Measurements from ENCODE around the gene NPPB.

NPPB gene

DNA sequence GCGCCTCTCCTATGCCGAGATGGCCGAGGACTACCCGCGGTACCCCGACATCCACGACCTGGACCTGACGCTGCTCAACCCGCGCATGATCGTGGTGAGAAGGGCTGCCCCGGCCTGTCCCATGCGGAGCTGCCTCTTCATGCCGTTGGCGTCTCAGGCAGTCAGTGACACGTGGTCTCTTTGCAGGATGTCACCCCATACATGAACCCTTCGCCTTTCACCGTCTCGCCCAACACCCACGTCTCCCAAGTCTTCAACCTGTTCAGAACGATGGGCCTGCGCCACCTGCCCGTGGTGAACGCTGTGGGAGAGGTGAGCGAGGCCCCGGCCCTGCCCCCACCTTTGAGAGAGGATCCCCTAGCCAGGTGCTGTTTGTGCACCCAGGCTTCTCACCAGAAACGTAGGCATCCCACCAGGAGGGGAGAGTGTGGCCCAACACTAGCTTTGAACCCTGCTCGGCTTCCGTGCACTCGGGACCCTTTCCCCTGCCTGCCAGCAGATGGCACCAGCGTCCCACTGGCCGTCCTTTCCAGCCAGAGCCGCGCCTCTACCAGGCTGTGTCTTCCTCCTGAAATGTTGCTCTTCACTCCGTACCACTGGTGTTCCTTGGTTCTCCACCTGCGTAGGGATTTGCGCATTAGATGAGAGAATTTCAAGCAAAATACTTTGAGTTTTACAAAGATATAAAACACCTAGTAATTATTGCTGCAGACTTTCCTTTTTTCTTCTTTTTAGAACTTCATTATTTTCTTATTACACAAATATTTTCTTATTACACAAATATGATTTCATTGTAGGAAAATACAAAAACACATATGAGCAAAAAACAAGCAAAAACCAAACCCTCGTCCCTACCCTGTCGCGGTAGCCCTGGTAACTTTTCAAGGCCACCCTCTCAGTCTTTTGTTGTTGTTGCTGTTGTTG lies 20.1 kb downstream of the NPPB start:
- Histone ChIP-seq H3K18ac (ENCODE audit: low read length) (no peak overlapping the region), H3K4me2 (ENCODE audit: insufficient read depth, low read length, poor library complexity, severe bottlenecking) (no peak overlapping the region), H3K79me1 (ENCODE audit: low read depth, low read length) (peaks cover 4% of the 10 kb centered on the region), H3K23ac (ENCODE audit: low read depth, low read length, poor library complexity) (peak overlapping the region; percentile 83), H3K27me3 (ENCODE audit: control insufficient read depth in 3 of 3, insufficient read depth in 3 of 3, low read depth in 1 of 3, low read length in 3 of 3) (peaks cover 0 to 1% (median 0%) of the 10 kb centered on the region in 3 experiments), H3K4me1 (ENCODE audit: control insufficient read depth in 2 of 2, insufficient read depth in 1 of 2, low read depth in 1 of 2, low read length in 2 of 2) (no peaks in the 10 kb centered on the region), H3K4me3 (ENCODE audit: low read length in 2 of 2) (no peak overlapping the region), H2BK120ac (ENCODE audit: low read depth, low read length) (no peak overlapping the region), H3K9me3 (replicated peaks in 1 of 2; ENCODE audit: control insufficient read depth in 2 of 2, insufficient read depth in 1 of 2, low read depth in 1 of 2, low read length in 2 of 2) (peaks cover 0 to 2% of the 10 kb centered on the region in 2 donors), H2BK15ac (ENCODE audit: low read length) (peak overlapping the region; percentile 21), H3K9ac (ENCODE audit: low read depth, low read length, poor library complexity) (peak overlapping the region; percentile 50), H4K8ac (ENCODE audit: low read depth, low read length) (no peak overlapping the region), H3K36me3 (replicated peaks in 1 of 2; ENCODE audit: control insufficient read depth in 2 of 2, insufficient read depth in 2 of 2, low read length in 2 of 2) (peaks cover 85 to 97% of the 10 kb centered on the region in 2 donors), H3K4ac (ENCODE audit: low read length) (no peak overlapping the region), H3K14ac (ENCODE audit: low read length) (no peak overlapping the region), H2BK5ac (ENCODE audit: low read length) (no peak overlapping the region), H4K91ac (ENCODE audit: low read depth, low read length, poor library complexity) (no peak overlapping the region), H2BK12ac (ENCODE audit: low read length) (no peak overlapping the region), H2AK5ac (ENCODE audit: low read depth, low read length) (no peak overlapping the region), H3K27ac (replicated peaks; ENCODE audit: low read length) (no peak overlapping the region), H2AFZ (ENCODE audit: low read length) (no peak overlapping the region)
- DNase-seq (ENCODE audit: low spot score) = peak; percentile 37
- no CpG with 5 or more reads among the region's 40 CpGs for WGBS, 2 donors (ENCODE audit: extremely low coverage in 2 of 2, insufficient read length in 2 of 2, insufficient replicate concordance in 1 of 2)

DNA sequence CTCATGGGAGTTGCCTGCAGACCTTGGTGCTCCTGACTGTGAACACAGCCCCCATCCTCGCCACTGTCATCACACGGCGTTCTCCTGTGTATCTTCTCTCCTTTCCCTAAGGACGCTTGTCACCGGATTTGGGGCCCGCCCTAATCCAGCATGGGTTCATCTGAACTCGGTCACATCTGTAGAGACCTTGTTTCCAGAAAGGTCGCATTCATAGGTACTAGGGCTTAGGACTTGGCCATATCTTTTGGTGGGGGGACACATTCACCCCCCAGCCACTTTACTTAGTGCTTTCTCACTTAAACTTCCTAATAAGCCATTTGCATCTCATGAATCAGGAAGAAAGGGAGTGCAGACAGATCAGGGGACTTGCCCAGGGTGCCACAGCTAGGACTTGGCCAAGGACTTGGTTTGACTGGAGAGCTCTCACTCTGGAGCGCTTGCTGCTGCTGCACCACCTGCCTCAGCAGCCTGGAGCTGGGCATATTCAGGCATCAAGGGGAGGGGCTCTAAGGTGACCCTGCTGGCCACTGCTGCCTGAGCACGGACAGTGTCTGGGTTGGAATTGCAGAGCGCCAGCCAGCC lies 20.9 kb downstream of the NPPB start:
- Histone ChIP-seq H3K23ac (ENCODE audit: low read depth, low read length, poor library complexity) (no peak overlapping the region), H2AK5ac (ENCODE audit: low read depth, low read length) (no peak overlapping the region), H3K4me3 (ENCODE audit: low read length in 2 of 2) (no peak overlapping the region), H3K27ac (replicated peaks; ENCODE audit: low read length) (no peak overlapping the region), H3K18ac (ENCODE audit: low read length) (no peak overlapping the region), H3K27me3 (ENCODE audit: control insufficient read depth in 3 of 3, insufficient read depth in 3 of 3, low read depth in 1 of 3, low read length in 3 of 3) (peaks cover 0 to 1% (median 0%) of the 10 kb centered on the region in 3 experiments), H3K79me1 (ENCODE audit: low read depth, low read length) (peaks cover 4% of the 10 kb centered on the region), H2BK120ac (ENCODE audit: low read depth, low read length) (no peak overlapping the region), H3K9me3 (replicated peaks in 1 of 2; ENCODE audit: control insufficient read depth in 2 of 2, insufficient read depth in 1 of 2, low read depth in 1 of 2, low read length in 2 of 2) (peaks cover 0 to 2% of the 10 kb centered on the region in 2 donors), H4K8ac (ENCODE audit: low read depth, low read length) (no peak overlapping the region), H3K9ac (ENCODE audit: low read depth, low read length, poor library complexity) (no peak overlapping the region), H3K4me1 (ENCODE audit: control insufficient read depth in 2 of 2, insufficient read depth in 1 of 2, low read depth in 1 of 2, low read length in 2 of 2) (no peaks in the 10 kb centered on the region), H2BK5ac (ENCODE audit: low read length) (no peak overlapping the region), H3K36me3 (replicated peaks in 1 of 2; ENCODE audit: control insufficient read depth in 2 of 2, insufficient read depth in 2 of 2, low read length in 2 of 2) (peaks cover 89 to 99% of the 10 kb centered on the region in 2 donors), H2BK15ac (ENCODE audit: low read length) (no peak overlapping the region), H2BK12ac (ENCODE audit: low read length) (no peak overlapping the region), H3K14ac (ENCODE audit: low read length) (no peak overlapping the region), H3K4me2 (ENCODE audit: insufficient read depth, low read length, poor library complexity, severe bottlenecking) (no peak overlapping the region), H4K91ac (ENCODE audit: low read depth, low read length, poor library complexity) (no peak overlapping the region), H2AFZ (ENCODE audit: low read length) (no peak overlapping the region), H3K4ac (ENCODE audit: low read length) (no peak overlapping the region)
- no peak for DNase-seq (ENCODE audit: low spot score)
- WGBS, 2 donors (ENCODE audit: extremely low coverage in 2 of 2, insufficient read length in 2 of 2, insufficient replicate concordance in 1 of 2) = no CpG with 5 or more reads among the region's 11 CpGs

DNA sequence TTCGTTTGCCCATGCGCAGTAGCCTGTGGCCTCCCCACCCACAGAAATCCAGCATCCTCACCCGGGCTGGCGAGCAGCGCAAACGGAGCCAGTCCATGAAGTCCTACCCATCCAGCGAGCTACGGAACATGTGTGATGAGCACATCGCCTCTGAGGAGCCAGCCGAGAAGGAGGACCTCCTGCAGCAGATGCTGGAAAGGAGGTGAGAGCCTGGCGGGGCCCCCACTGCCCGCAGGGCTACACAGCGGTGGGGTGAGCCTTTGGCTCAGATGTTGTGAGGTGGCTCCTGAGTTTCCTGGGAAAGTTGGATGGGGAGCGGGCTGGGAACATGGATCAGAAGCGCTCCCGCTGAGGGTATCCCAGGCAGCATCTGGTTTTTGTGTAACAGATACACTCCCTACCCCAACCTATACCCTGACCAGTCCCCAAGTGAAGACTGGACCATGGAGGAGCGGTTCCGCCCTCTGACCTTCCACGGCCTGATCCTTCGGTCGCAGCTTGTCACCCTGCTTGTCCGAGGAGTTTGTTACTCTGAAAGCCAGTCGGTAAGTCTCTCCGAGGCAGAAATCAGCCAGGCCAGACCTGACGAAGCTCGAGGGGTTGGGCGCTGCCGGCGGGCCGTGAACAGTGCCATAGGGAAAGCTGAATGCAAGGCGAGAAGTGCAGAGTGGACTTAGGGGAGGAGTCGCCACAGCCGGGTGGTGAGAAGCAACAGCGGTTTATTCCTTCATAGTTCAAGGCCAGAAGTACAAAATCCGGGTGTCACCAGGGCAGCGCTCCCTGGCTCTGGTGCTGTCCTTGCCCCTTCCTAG lies 21.6 kb downstream of the NPPB start:
- Histone ChIP-seq H2BK5ac (ENCODE audit: low read length) (no peak overlapping the region), H3K23ac (ENCODE audit: low read depth, low read length, poor library complexity) (no peak overlapping the region), H3K18ac (ENCODE audit: low read length) (no peak overlapping the region), H3K79me1 (ENCODE audit: low read depth, low read length) (peaks cover 4% of the 10 kb centered on the region), H3K4ac (ENCODE audit: low read length) (no peak overlapping the region), H3K9me3 (replicated peaks in 1 of 2; ENCODE audit: control insufficient read depth in 2 of 2, insufficient read depth in 1 of 2, low read depth in 1 of 2, low read length in 2 of 2) (peaks cover 0 to 2% of the 10 kb centered on the region in 2 donors), H3K4me3 (ENCODE audit: low read length in 2 of 2) (no peak overlapping the region), H3K4me2 (ENCODE audit: insufficient read depth, low read length, poor library complexity, severe bottlenecking) (no peak overlapping the region), H4K8ac (ENCODE audit: low read depth, low read length) (peak overlapping the region; percentile 23), H2AK5ac (ENCODE audit: low read depth, low read length) (no peak overlapping the region), H3K4me1 (ENCODE audit: control insufficient read depth in 2 of 2, insufficient read depth in 1 of 2, low read depth in 1 of 2, low read length in 2 of 2) (no peaks in the 10 kb centered on the region), H3K36me3 (replicated peaks in 1 of 2; ENCODE audit: control insufficient read depth in 2 of 2, insufficient read depth in 2 of 2, low read length in 2 of 2) (peaks cover 85 to 99% of the 10 kb centered on the region in 2 donors), H3K14ac (ENCODE audit: low read length) (no peak overlapping the region), H3K27me3 (ENCODE audit: control insufficient read depth in 3 of 3, insufficient read depth in 3 of 3, low read depth in 1 of 3, low read length in 3 of 3) (peaks cover 0 to 1% (median 0%) of the 10 kb centered on the region in 3 experiments), H3K27ac (replicated peaks; ENCODE audit: low read length) (no peak overlapping the region), H3K9ac (ENCODE audit: low read depth, low read length, poor library complexity) (no peak overlapping the region), H2BK12ac (ENCODE audit: low read length) (no peak overlapping the region), H2AFZ (ENCODE audit: low read length) (no peak overlapping the region), H4K91ac (ENCODE audit: low read depth, low read length, poor library complexity) (no peak overlapping the region), H2BK15ac (ENCODE audit: low read length) (no peak overlapping the region), H2BK120ac (ENCODE audit: low read depth, low read length) (no peak overlapping the region)
- no peak for DNase-seq (ENCODE audit: low spot score)
- WGBS, 2 donors (ENCODE audit: extremely low coverage in 2 of 2, insufficient read length in 2 of 2, insufficient replicate concordance in 1 of 2) = no CpG with 5 or more reads among the region's 36 CpGs
